ENCODE measurements around the gene EPS15. TPM values are rescaled to one million over a fixed set of nuclear protein-coding genes. Genes with fewer than 3 reads are reported as not detected.
"Not testable (repeated sequence)": the region's sequence is repeated elsewhere in the genome, so short reads cannot be mapped to it uniquely, and the experiment has no call there.

EPS15 gene
- total and polyA plus RNA-seq, 2 of the 13 experiments (the other 11 are each of a cell fraction or from before 2014, with no cell fraction given) = 14.3 to 19.3 TPM

DNA sequence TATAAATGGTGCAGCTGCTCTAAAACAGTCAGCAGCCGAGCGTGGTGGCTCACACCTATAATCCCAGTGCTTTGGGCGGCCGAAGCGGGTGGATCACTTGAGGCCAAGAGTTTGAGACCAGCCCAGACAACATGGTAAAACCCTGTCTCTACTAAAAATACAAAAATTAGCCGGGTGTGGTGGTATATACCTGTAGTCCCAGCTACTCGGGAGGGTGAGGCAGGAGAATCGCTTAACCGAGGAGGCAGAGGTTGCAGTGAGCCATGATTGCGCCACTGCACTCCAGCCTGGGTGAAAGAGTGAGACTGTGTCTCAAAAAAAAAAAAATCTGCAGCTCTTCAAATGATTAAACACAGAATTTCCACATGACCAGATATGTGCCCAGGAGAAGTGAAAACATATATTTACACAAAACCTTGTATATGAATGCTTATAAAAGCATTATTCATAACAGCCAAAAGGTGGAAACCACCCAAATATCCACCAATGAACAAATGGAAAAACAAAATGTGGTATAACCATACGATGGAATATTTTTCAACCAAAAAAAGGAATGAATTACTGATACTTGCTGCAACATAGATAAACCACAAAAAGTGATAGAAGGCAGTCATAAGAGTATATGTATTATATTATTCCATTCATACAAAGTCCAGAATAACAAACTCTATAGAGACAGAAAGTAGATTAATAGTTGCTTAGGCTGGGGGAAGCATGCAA is 14.1 kb downstream of the EPS15 start (continued):
- TF ChIP-seq, protein P1, sequence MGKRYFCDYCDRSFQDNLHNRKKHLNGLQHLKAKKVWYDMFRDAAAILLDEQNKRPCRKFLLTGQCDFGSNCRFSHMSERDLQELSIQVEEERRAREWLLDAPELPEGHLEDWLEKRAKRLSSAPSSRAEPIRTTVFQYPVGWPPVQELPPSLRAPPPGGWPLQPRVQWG (CRISPR knock-in tag; IDR thresholded peaks at IDR 0.05; ENCODE audit: borderline replicate concordance, low read depth) = no peak
- peak; percentile 37; the same call in 1 of the 2 replicates for TF ChIP-seq CEBPG (CRISPR knock-in tag; IDR thresholded peaks at IDR 0.05)
- no peak for TF ChIP-seq ZMYM3 (CRISPR knock-in tag; IDR thresholded peaks at IDR 0.05)
- TF ChIP-seq, protein P2, sequence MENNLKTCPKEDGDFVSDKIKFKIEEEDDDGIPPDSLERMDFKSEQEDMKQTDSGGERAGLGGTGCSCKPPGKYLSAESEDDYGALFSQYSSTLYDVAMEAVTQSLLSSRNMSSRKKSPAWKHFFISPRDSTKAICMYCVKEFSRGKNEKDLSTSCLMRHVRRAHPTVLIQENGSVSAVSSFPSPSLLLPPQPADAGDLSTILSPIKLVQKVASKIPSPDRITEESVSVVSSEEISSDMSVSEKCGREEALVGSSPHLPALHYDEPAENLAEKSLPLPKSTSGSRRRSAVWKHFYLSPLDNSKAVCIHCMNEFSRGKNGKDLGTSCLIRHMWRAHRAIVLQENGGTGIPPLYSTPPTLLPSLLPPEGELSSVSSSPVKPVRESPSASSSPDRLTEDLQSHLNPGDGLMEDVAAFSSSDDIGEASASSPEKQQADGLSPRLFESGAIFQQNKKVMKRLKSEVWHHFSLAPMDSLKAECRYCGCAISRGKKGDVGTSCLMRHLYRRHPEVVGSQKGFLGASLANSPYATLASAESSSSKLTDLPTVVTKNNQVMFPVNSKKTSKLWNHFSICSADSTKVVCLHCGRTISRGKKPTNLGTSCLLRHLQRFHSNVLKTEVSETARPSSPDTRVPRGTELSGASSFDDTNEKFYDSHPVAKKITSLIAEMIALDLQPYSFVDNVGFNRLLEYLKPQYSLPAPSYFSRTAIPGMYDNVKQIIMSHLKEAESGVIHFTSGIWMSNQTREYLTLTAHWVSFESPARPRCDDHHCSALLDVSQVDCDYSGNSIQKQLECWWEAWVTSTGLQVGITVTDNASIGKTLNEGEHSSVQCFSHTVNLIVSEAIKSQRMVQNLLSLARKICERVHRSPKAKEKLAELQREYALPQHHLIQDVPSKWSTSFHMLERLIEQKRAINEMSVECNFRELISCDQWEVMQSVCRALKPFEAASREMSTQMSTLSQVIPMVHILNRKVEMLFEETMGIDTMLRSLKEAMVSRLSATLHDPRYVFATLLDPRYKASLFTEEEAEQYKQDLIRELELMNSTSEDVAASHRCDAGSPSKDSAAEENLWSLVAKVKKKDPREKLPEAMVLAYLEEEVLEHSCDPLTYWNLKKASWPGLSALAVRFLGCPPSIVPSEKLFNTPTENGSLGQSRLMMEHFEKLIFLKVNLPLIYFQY (CRISPR knock-in tag; IDR thresholded peaks at IDR 0.05; ENCODE audit: borderline replicate concordance) = no peak
- no peak for TF ChIP-seq ZNF629 (CRISPR knock-in tag; conservative IDR thresholded peaks at IDR 0.05)
- TF ChIP-seq ZBTB8A (CRISPR knock-in tag; IDR thresholded peaks at IDR 0.05; ENCODE audit: borderline replicate concordance, low read depth) = no peak
- TF ChIP-seq KAT7 (CRISPR knock-in tag; IDR thresholded peaks at IDR 0.05; ENCODE audit: borderline replicate concordance) = no peak
- no peak for TF ChIP-seq TEAD2 (CRISPR knock-in tag; IDR thresholded peaks at IDR 0.05)
- TF ChIP-seq CEBPB (IDR thresholded peaks at IDR 0.05; ENCODE audit: borderline replicate concordance, low read depth, low read length) = peak; percentile 54; the same call in 1 of the 2 replicates

DNA sequence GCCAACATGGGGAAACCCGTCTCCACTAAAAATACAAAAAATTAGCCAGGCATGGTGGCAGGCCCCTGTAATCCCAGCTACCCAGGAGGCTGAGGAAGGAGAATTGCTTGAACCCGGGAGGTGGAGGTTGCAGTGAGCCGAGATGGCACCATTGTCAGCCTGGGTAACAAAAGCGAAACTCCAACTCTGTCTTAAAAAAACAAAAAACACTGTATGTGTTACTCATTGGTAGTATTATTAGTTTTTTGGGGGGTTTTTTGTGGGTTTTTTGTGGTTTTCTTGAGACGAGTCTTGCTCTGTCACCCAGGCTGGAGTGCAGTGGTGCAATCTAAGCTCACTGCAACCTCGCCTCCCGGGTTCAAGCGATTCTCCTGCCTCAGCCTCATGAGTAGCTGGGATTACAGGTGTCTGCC is 17.8 kb downstream of the EPS15 start:
- FAIRE-seq; H3K9me3 ChIP-seq (ENCODE audit: low read length); CTCF ChIA-PET (ENCODE audit: low intra/inter-chr PET ratio, low total read pairs); in situ Hi-C loops (cut with HindIII; ENCODE audit: extremely low pct_ligation_motif_present, low pct_unique_long_range_greater_than_20kb); H3K4me2 ChIP-seq (ENCODE audit: low read depth, low read length); ATAC-seq; H3K4me1 ChIP-seq (ENCODE audit: insufficient read depth, low read length); intact Hi-C loops (cut with micrococcal nuclease; ENCODE audit: unreplicated experiment); H4K20me1 ChIP-seq (ENCODE audit: insufficient read depth, low read length); H3K9ac ChIP-seq (ENCODE audit: insufficient read depth, low read depth, low read length); POLR2A ChIA-PET; H3K27me3 ChIP-seq (ENCODE audit: control insufficient read depth in 1 of 2, insufficient read depth in 2 of 2, low read length in 2 of 2); BruUV-seq (replicated peaks); H3K4me3 ChIP-seq (replicated peaks in 1 of 3; ENCODE audit: insufficient read depth in 1 of 3, low read depth in 2 of 3, low read length in 3 of 3); DNase-seq (ENCODE audit: low spot score); H3K27ac ChIP-seq (ENCODE audit: extremely low read length, insufficient read depth, low read length); H3K36me3 ChIP-seq (replicated peaks in 1 of 2; ENCODE audit: control insufficient read depth in 1 of 2, insufficient read depth in 2 of 2, low read length in 2 of 2); H2AFZ ChIP-seq (ENCODE audit: low read length): not testable (repeated sequence)
- 97% methylated on average over 8 of the region's 8 CpGs for WGBS (ENCODE audit: low lambda C conversion rate)
- H3K79me2 ChIP-seq (ENCODE audit: insufficient read depth, low read length) = peaks cover 33% of the 10 kb centered on the region
